ENCODE results near the gene CCDC184. TPM values are rescaled to one million over a fixed set of nuclear protein-coding genes. Genes with fewer than 3 reads are reported as not detected.
"Not testable (repeated sequence)": the region's sequence is repeated elsewhere in the genome, so short reads cannot be mapped to it uniquely, and the experiment has no call there.

The CCDC184 gene
- total RNA-seq, 1 donor = 0.63 TPM

DNA sequence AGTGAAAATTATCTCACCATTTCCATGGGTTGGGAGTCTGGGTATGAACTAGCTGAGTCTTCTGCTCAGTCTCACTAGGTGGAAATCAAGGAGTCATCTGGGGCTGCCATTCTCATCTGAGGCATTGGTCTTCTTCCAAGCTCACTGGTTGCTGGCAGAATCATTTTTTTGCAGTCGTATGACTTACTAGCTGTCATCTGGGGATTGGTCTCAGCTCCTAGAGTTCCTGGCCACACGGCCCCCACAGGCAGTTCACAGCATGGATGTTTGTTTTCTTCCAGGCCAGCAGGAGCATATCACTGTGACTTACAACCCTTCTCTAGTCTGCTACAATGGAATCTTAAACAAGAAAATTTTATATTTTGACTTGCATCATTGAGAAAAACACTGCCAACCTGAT is 38.2 kb downstream of the CCDC184 start:
- H3K4me3 ChIP-seq (ENCODE audit: low read depth, low read length) = no peak overlapping the region
- TF ChIP-seq, protein P1, sequence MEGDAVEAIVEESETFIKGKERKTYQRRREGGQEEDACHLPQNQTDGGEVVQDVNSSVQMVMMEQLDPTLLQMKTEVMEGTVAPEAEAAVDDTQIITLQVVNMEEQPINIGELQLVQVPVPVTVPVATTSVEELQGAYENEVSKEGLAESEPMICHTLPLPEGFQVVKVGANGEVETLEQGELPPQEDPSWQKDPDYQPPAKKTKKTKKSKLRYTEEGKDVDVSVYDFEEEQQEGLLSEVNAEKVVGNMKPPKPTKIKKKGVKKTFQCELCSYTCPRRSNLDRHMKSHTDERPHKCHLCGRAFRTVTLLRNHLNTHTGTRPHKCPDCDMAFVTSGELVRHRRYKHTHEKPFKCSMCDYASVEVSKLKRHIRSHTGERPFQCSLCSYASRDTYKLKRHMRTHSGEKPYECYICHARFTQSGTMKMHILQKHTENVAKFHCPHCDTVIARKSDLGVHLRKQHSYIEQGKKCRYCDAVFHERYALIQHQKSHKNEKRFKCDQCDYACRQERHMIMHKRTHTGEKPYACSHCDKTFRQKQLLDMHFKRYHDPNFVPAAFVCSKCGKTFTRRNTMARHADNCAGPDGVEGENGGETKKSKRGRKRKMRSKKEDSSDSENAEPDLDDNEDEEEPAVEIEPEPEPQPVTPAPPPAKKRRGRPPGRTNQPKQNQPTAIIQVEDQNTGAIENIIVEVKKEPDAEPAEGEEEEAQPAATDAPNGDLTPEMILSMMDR (IDR thresholded peaks at IDR 0.05; ENCODE audit: insufficient read depth, low read length) = no peak
- no peak for DNase-seq (ENCODE audit: low read depth)

DNA sequence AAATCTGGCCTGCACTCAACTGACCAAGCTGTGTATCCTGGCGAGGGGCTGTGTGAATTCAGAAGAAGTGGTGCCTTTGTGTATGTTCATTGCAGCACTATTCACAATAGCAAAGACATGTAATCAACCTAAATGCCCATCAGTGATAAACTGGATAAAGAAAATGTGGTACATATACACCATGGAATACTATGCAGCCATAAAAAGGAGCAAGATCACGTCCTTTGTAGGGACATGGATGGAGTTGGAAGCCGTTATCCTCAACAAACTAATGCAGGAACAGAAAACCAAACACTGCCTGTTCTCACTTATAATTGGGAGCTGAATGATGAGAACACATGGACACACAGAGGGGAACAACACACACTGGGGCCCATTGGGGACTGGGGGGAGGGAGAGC is 41.1 kb downstream of the CCDC184 start:
- not testable (repeated sequence) for H3K4me3 ChIP-seq (ENCODE audit: low read depth, low read length); DNase-seq (ENCODE audit: low read depth)

DNA sequence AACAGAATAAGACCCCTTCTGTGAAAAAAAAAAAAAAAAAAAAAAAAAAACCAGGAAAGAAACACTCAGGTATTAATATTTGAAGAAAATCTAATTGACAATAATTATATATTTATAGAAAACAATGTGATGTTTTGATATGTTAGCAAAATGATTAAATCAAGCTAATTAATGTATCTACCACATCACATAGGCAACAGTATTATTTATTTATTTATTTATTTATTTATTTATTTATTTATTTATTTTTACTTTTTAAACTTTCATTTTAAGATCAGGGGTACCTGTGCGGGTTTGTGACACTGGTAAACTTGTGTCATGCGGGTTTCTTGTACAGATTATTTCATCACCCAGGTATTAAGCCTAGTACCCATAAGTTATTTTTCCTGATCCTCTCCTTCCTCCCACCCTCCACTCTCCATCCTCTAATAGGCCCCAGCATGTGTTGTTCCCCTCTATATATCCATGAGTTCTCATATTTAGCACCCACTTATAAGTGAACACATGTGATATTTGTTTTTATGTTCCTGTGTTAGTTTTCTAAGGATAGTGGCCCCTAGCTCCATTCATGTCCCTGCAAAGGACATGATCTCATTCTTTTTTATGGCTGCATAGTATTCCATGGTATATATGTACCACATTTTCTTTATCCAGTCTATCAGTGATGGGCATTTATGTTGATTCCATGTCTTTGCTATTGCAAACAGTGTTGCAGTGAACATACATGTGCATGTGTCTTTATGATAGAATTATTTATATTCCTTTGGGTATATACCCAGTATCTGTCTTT is 47.9 kb downstream of the CCDC184 start:
- H3K4me3 ChIP-seq (ENCODE audit: low read depth, low read length); DNase-seq (ENCODE audit: low read depth): not testable (repeated sequence)

Other genes starting within 250 kb of the CCDC184 start
- gene TMEM106C, start 220.0 kb upstream of the CCDC184 start, total RNA-seq (ENCODE audit: low replicate concordance) = 13.4 and 90.7 TPM in 2 replicates
- gene COL2A1, start 179.2 kb upstream of the CCDC184 start, total RNA-seq (ENCODE audit: low replicate concordance) = not detected in 2 replicates
- 33.8 and 43.8 TPM in 2 replicates for gene SENP1, start 77.6 kb upstream of the CCDC184 start, total RNA-seq (ENCODE audit: low replicate concordance)
- gene PFKM, start 64.3 kb upstream of the CCDC184 start, total RNA-seq (ENCODE audit: low replicate concordance) = 50.5 and 93.8 TPM in 2 replicates
- 29.7 and 32.8 TPM in 2 replicates for gene ASB8, start 26.1 kb upstream of the CCDC184 start, total RNA-seq (ENCODE audit: low replicate concordance)
- gene OR10AD1, start 19.6 kb downstream of the CCDC184 start, total RNA-seq (ENCODE audit: low replicate concordance) = not detected in 2 replicates
- 6.3 and 9.9 TPM in 2 replicates for gene ZNF641, start 167.3 kb downstream of the CCDC184 start, total RNA-seq (ENCODE audit: low replicate concordance)

Data from fibroblast of the aortic adventitia (primary cell).